HCEC 1CT (cell line): ENCODE data around the gene MRPL54.

Source experiments
- DNase-seq: peaks from one replicate; pipeline ENCODE4 v3.0.0-alpha.2; 2017

The MRPL54 gene

GRCh38 chr19:3762501-3763459 is at the start of gene MRPL54:
Gene MRPL54 (plus strand): TSS chr19:3762682. CDS start chr19:3762701, 19 bp downstream.
- peak; percentile 99 for DNase-seq

DNA sequence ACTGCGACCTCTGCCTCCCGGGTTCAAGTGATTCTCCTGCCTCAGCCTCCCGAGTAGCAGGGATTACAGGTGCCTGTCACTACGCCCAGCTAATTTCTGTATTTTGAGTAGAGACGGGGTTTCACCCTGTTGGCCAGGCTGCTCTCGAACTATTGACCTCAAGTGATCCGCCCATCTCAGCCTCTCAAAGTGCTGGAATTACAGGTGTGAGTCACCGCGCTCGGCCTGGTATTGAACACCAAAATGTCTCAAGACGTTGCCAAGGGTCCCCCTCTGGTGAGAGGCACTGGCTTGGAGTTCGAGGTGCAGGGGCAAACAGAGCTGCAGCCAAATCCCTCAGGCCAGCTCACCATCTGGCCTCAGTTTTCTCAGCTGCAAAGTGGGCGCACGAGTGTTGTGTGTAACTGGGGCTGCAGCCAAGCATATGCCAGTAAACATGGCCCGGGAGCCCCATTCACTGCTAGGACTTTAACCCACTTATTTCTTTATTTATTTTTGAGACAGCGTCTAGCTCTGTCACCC is 46.3 kb upstream of the MRPL54 start:
- no peak for DNase-seq

DNA sequence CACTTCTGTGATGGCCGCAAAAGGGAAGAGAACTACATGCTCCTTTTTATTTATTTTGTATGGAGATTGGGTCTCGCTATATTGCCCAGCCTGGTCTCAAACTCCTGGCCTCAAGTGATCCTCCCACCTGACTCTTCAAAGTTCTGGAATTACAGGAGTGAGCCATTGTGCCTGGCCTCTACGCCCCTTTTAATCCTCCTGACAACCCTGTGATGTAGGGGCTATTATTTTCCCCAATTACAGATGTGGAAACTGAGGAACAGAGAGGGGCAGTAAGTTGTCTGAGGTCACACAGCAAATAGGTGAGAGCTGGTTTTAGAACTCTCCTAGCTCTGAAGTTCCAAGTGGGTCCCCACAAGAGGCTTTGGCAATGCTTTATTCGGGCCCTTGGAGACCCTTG is 42.6 kb upstream of the MRPL54 start:
- no peak for DNase-seq

GRCh38 chr19:3720349-3720917 is 42.0 kb upstream of the MRPL54 start:
- DNase-seq: no peak

GRCh38 chr19:3721131-3721886 is 41.2 kb upstream of the MRPL54 start:
- DNase-seq: peak; percentile 58

DNA sequence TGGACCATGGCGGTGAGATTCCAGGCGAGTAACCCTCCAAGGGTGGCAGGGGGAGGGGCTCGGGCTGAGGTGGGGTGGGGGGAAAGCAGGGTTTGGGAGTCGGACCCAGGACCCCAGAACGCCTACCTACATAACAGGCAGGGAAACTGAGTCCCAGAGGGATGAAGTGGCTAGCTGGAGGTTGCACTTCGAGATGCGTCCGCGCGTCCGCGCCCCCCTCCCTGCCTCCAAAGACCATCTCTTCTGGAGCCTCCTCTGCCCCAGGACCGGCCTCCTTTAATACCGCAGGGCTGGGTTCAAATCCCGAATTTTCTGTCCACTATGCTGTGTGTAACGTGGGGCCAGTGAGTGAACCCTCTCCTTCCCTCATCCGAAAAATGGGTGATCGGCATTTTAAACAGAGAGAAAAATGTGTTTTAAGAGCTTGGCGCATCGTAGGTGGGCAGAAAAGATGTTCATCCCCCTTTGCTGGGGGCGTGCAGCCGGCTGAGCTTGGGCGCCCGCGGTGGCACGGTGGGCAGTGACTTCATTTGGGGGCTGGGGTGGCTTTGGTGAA is 40.5 kb upstream of the MRPL54 start:
- DNase-seq: no peak

DNA sequence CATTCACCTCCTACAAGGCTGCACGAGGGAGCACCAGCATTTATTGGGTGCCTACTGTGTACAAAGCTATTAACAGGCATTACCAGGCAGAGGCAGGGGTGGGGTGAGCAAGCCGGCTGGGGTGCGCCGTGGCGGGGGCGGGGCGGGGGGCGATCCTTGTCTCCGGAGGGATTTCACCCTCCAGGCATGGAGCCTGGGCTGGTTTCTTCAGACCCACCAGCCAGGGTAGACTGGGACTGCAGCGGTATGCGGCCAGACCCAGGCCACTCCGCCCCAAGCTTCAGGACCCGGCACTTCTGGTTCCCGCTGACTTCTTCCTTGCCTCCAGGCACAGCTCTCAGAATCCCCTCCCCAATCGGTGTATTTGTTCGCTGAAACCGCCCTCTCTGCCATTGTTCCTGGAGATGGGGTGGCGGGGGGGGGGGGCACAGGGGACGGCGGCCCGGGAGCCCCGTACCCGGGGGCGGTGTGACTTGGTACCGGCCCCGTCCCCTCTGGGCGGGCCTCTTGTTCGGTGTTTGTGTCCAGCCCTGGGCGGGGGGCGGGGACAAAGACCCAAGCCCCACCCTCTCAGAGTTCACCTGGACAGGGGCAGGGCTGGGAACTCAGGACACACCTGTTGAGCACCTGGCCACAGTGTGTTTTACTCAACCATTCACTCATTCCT is 39.9 kb upstream of the MRPL54 start:
- DNase-seq: no peak

DNA sequence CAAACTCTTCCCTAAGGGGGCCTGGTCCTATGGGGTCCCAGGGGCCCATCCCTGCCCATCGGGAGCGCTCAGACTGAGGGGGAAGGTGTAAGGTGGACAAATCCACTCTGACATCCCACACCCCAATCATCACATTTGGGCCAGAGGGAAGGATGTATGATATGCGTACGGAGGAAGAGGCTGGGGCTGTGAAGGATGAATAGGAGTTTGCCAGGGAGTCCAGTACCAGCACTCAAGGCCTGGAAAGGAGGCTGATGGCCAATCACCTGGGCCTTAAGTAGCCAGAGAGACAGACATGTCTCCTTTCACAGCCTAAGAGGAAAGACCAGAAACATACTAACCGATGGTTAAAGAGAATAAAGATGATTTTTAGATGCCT is 39.4 kb upstream of the MRPL54 start:
- DNase-seq: no peak

- no peak for DNase-seq
Observed at GRCh38 chr19:3723883-3724282, 38.6 kb upstream of the MRPL54 start.

- DNase-seq: no peak
Observed at GRCh38 chr19:3725121-3725520, 37.4 kb upstream of the MRPL54 start.

- no peak for DNase-seq
Observed at GRCh38 chr19:3725640-3726310, 36.7 kb upstream of the MRPL54 start.

DNA sequence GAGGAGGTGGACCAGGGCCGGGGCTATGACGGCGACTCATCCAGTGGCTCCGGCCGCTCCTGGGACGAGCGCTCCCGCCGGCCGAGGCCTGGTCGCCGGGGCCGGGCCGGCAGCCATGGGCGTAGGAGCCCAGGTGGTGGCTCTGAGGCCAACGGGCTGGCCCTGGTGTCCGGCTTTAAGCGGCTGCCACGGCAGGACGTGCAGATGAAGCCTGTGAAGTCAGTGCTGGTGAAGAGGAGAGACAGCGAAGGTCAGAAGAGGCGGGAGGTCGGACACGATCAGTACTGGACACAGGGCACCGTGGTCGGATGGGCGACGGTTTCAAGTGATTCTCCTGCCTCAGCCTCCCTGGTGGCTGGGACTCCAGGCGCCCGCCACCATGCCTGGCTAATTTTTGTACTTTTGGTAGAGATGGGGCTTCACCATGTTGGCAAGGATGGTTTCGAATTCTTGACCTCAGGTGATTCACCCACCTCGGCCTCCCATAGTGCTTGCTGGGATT is 32.0 kb upstream of the MRPL54 start:
- no peak for DNase-seq

- no peak for DNase-seq
Observed at GRCh38 chr19:3732108-3732507, 30.4 kb upstream of the MRPL54 start.

- DNase-seq: no peak
Observed at GRCh38 chr19:3733549-3734309, 28.8 kb upstream of the MRPL54 start.

- no peak for DNase-seq
Observed at GRCh38 chr19:3734310-3734600, 28.2 kb upstream of the MRPL54 start.

DNA sequence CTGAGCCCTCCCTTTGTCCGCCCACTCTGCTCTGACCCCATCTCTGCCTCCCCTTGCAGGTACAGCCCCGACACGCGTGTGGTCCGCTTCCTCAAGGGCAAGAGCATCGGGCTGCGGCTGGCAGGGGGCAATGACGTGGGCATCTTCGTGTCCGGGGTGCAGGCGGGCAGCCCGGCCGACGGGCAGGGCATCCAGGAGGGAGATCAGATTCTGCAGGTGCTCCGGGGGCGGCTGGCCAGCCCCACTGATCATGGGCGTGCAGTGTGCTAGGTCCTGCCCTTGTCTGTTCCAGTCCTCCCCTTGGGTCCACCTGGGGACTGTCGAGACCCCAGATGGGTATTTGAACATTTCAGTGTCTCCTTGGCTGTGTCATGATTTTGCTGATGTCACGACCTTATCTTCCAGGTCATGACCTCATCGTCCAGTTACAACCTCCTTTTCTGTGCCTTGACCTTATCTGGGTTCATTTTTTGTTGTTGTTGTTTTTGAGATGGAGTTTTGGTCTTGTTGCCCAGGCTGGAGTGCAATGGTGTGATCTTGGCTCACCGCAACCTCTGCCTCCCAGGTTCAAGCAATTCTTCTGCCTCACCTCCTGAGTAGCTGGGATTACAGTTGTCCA is 26.3 kb upstream of the MRPL54 start:
- no peak for DNase-seq

GRCh38 chr19:3737487-3738205 is 24.8 kb upstream of the MRPL54 start:
- no peak for DNase-seq

DNA sequence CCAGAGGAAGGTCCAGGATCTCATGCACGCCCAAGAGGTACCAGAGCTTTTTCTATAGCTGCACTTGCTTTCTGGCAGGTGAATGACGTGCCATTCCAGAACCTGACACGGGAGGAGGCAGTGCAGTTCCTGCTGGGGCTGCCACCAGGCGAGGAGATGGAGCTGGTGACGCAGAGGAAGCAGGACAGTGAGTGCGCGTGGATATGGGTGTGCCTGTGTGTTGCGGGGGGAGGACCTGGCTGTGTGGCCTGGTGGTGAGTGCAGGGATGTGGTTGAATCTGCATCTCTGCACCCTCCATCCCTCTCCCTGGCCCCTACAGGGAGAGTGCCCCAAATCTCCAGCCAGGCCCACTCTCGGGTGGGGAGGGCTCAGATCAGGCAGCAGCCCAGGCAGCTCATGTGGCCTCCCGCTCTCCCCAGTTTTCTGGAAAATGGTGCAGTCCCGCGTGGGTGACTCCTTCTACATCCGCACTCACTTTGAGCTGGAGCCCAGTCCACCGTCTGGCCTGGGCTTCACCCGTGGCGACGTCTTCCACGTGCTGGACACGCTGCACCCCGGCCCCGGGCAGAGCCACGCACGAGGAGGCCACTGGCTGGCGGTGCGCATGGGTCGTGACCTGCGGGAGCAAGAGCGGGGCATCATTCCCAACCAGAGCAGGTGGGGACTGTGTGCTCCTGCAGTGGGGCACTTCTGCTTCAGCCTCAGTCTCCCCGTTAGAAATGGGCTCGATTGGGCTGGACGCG is 23.8 kb upstream of the MRPL54 start:
- DNase-seq: no peak

- DNase-seq: no peak
Observed at GRCh38 chr19:3740431-3740830, 22.1 kb upstream of the MRPL54 start.
